ENCODE measurements around the gene GPC6. TPM values are rescaled to one million over a fixed set of nuclear protein-coding genes. Genes with fewer than 3 reads are reported as not detected.

GPC6 gene
- total RNA-seq, 2 experiments from 2014 or later = not detected

GRCh38 chr13:93847162-93847561, 620.6 kb downstream of the GPC6 start:
- no peaks in the 10 kb centered on the region for H3K4me1 Mint-ChIP-seq (ENCODE audit: low read depth)
- ChIA-PET POLR2A (no interaction called here), CTCF (no interaction called here)
- DNase-seq = peak; percentile 10
- no peak overlapping the region for H3K4me3 Mint-ChIP-seq
- no peak overlapping the region for H3K27ac Mint-ChIP-seq
- H3K36me3 Mint-ChIP-seq = no peaks in the 10 kb centered on the region
- no peaks in the 10 kb centered on the region for H3K27me3 Mint-ChIP-seq
- intact Hi-C loops (cut with micrococcal nuclease) = no loop called here
- H3K9me3 Mint-ChIP-seq = no peaks in the 10 kb centered on the region

- Mint-ChIP-seq H3K27ac (no peak overlapping the region), H3K4me1 (ENCODE audit: low read depth) (no peaks in the 10 kb centered on the region), H3K9me3 (no peaks in the 10 kb centered on the region), H3K36me3 (no peaks in the 10 kb centered on the region), H3K4me3 (no peak overlapping the region), H3K27me3 (no peaks in the 10 kb centered on the region)
- no peak for DNase-seq
- intact Hi-C loops (cut with micrococcal nuclease) = no loop called here
- POLR2A ChIA-PET = no interaction called here
- CTCF ChIA-PET = no interaction called here
Measured at GRCh38 chr13:93848247-93848646, 621.6 kb downstream of the GPC6 start.

GRCh38 chr13:93851236-93851635, 624.6 kb downstream of the GPC6 start:
- intact Hi-C loops (cut with micrococcal nuclease) = no loop called here
- DNase-seq = no peak
- ChIA-PET POLR2A (no interaction called here), CTCF (no interaction called here)
- peaks cover 12% of the 10 kb centered on the region for H3K27me3 Mint-ChIP-seq
- H3K9me3 Mint-ChIP-seq = no peaks in the 10 kb centered on the region
- H3K36me3 Mint-ChIP-seq = no peaks in the 10 kb centered on the region
- no peaks in the 10 kb centered on the region for H3K4me1 Mint-ChIP-seq (ENCODE audit: low read depth)
- no peak overlapping the region for H3K4me3 Mint-ChIP-seq
- H3K27ac Mint-ChIP-seq = no peak overlapping the region

- intact Hi-C loops (cut with micrococcal nuclease) = no loop called here
- H3K27ac Mint-ChIP-seq = no peak overlapping the region
- H3K9me3 Mint-ChIP-seq = no peaks in the 10 kb centered on the region
- CTCF ChIA-PET = no interaction called here
- H3K27me3 Mint-ChIP-seq = peaks cover 12% of the 10 kb centered on the region
- no peak for DNase-seq
- no peak overlapping the region for H3K4me3 Mint-ChIP-seq
- no peaks in the 10 kb centered on the region for H3K36me3 Mint-ChIP-seq
- POLR2A ChIA-PET = no interaction called here
- no peaks in the 10 kb centered on the region for H3K4me1 Mint-ChIP-seq (ENCODE audit: low read depth)
Measured at GRCh38 chr13:93853912-93854311, 627.3 kb downstream of the GPC6 start.

GRCh38 chr13:93857126-93857525, 630.5 kb downstream of the GPC6 start:
- Mint-ChIP-seq H3K36me3 (no peaks in the 10 kb centered on the region), H3K27ac (no peak overlapping the region), H3K4me1 (ENCODE audit: low read depth) (no peaks in the 10 kb centered on the region), H3K9me3 (no peaks in the 10 kb centered on the region), H3K4me3 (no peak overlapping the region), H3K27me3 (peaks cover 12% of the 10 kb centered on the region)
- ChIA-PET CTCF (no interaction called here), POLR2A (no interaction called here)
- intact Hi-C loops (cut with micrococcal nuclease) = no loop called here
- DNase-seq = no peak

GRCh38 chr13:93859716-93860115, 633.1 kb downstream of the GPC6 start:
- ChIA-PET POLR2A (no interaction called here), CTCF (no interaction called here)
- intact Hi-C loops (cut with micrococcal nuclease) = no loop called here
- Mint-ChIP-seq H3K4me1 (ENCODE audit: low read depth) (no peaks in the 10 kb centered on the region), H3K36me3 (no peaks in the 10 kb centered on the region), H3K27ac (no peak overlapping the region), H3K27me3 (peaks cover 10% of the 10 kb centered on the region), H3K4me3 (no peak overlapping the region), H3K9me3 (no peaks in the 10 kb centered on the region)
- DNase-seq = no peak

GRCh38 chr13:93861818-93862217, 635.2 kb downstream of the GPC6 start:
- CTCF ChIA-PET = no interaction called here
- no peak overlapping the region for H3K27ac Mint-ChIP-seq
- no peaks in the 10 kb centered on the region for H3K4me1 Mint-ChIP-seq (ENCODE audit: low read depth)
- POLR2A ChIA-PET = no interaction called here
- no peaks in the 10 kb centered on the region for H3K27me3 Mint-ChIP-seq
- no peak for DNase-seq
- H3K9me3 Mint-ChIP-seq = no peaks in the 10 kb centered on the region
- intact Hi-C loops (cut with micrococcal nuclease) = no loop called here
- H3K36me3 Mint-ChIP-seq = no peaks in the 10 kb centered on the region
- no peak overlapping the region for H3K4me3 Mint-ChIP-seq

GRCh38 chr13:93862259-93862658, 635.7 kb downstream of the GPC6 start:
- Mint-ChIP-seq H3K27ac (no peak overlapping the region), H3K4me1 (ENCODE audit: low read depth) (no peaks in the 10 kb centered on the region), H3K9me3 (no peaks in the 10 kb centered on the region), H3K27me3 (no peaks in the 10 kb centered on the region), H3K36me3 (no peaks in the 10 kb centered on the region), H3K4me3 (no peak overlapping the region)
- intact Hi-C loops (cut with micrococcal nuclease) = no loop called here
- CTCF ChIA-PET = no interaction called here
- POLR2A ChIA-PET = no interaction called here
- no peak for DNase-seq

GRCh38 chr13:93865235-93865634, 638.6 kb downstream of the GPC6 start:
- Mint-ChIP-seq H3K27me3 (peaks cover 2% of the 10 kb centered on the region), H3K27ac (no peak overlapping the region), H3K36me3 (no peaks in the 10 kb centered on the region), H3K4me1 (ENCODE audit: low read depth) (no peaks in the 10 kb centered on the region), H3K9me3 (no peaks in the 10 kb centered on the region), H3K4me3 (no peak overlapping the region)
- intact Hi-C loops (cut with micrococcal nuclease) = no loop called here
- CTCF ChIA-PET = no interaction called here
- no peak for DNase-seq
- POLR2A ChIA-PET = no interaction called here

GRCh38 chr13:93867481-93867880, 640.9 kb downstream of the GPC6 start:
- ChIA-PET POLR2A (no interaction called here), CTCF (no interaction called here)
- H3K9me3 Mint-ChIP-seq = no peaks in the 10 kb centered on the region
- DNase-seq = no peak
- H3K4me3 Mint-ChIP-seq = no peak overlapping the region
- H3K27ac Mint-ChIP-seq = no peak overlapping the region
- intact Hi-C loops (cut with micrococcal nuclease) = no loop called here
- H3K27me3 Mint-ChIP-seq = peaks cover 2% of the 10 kb centered on the region
- H3K4me1 Mint-ChIP-seq (ENCODE audit: low read depth) = no peaks in the 10 kb centered on the region
- no peaks in the 10 kb centered on the region for H3K36me3 Mint-ChIP-seq

GRCh38 chr13:93872376-93872775, 645.8 kb downstream of the GPC6 start:
- intact Hi-C loops (cut with micrococcal nuclease) = no loop called here
- Mint-ChIP-seq H3K4me1 (ENCODE audit: low read depth) (no peaks in the 10 kb centered on the region), H3K36me3 (no peaks in the 10 kb centered on the region), H3K9me3 (no peaks in the 10 kb centered on the region), H3K27ac (no peak overlapping the region), H3K4me3 (no peak overlapping the region), H3K27me3 (peaks cover 3% of the 10 kb centered on the region)
- ChIA-PET POLR2A (no interaction called here), CTCF (no interaction called here)
- DNase-seq = no peak

- Mint-ChIP-seq H3K27ac (no peak overlapping the region), H3K27me3 (peaks cover 3% of the 10 kb centered on the region), H3K36me3 (no peaks in the 10 kb centered on the region), H3K9me3 (no peaks in the 10 kb centered on the region), H3K4me3 (no peak overlapping the region), H3K4me1 (ENCODE audit: low read depth) (no peaks in the 10 kb centered on the region)
- intact Hi-C loops (cut with micrococcal nuclease) = no loop called here
- POLR2A ChIA-PET = no interaction called here
- CTCF ChIA-PET = no interaction called here
- no peak for DNase-seq
Measured at GRCh38 chr13:93872786-93873347, 646.3 kb downstream of the GPC6 start.

- peaks cover 5% of the 10 kb centered on the region for H3K9me3 Mint-ChIP-seq
- DNase-seq = no peak
- peaks cover 1% of the 10 kb centered on the region for H3K27me3 Mint-ChIP-seq
- POLR2A ChIA-PET = no interaction called here
- no peaks in the 10 kb centered on the region for H3K4me1 Mint-ChIP-seq (ENCODE audit: low read depth)
- no peak overlapping the region for H3K4me3 Mint-ChIP-seq
- no peak overlapping the region for H3K27ac Mint-ChIP-seq
- intact Hi-C loops (cut with micrococcal nuclease) = no loop called here
- CTCF ChIA-PET = no interaction called here
- H3K36me3 Mint-ChIP-seq = no peaks in the 10 kb centered on the region
Measured at GRCh38 chr13:93875547-93875946, 648.9 kb downstream of the GPC6 start.

- H3K27ac Mint-ChIP-seq = no peak overlapping the region
- intact Hi-C loops (cut with micrococcal nuclease) = no loop called here
- DNase-seq = no peak
- H3K9me3 Mint-ChIP-seq = peaks cover 5% of the 10 kb centered on the region
- no peaks in the 10 kb centered on the region for H3K4me1 Mint-ChIP-seq (ENCODE audit: low read depth)
- ChIA-PET POLR2A (no interaction called here), CTCF (no interaction called here)
- no peak overlapping the region for H3K4me3 Mint-ChIP-seq
- H3K36me3 Mint-ChIP-seq = no peaks in the 10 kb centered on the region
- H3K27me3 Mint-ChIP-seq = peaks cover 1% of the 10 kb centered on the region
Measured at GRCh38 chr13:93876236-93876635, 649.6 kb downstream of the GPC6 start.
